Stomach (tissue), 9 donors: ENCODE measurements around the gene SLC39A1. TPM values are rescaled to one million over a fixed set of nuclear protein-coding genes. Genes with fewer than 3 reads are reported as not detected.

Experiments
- DNase-seq, 2 donors: peaks; one replicate each; pipeline versions ENCODE4 v3.0.0 to v3.0.0-alpha.2; 2013 to 2019
- H3K27ac ChIP-seq, 5 donors: fragments of 200-600 bp in 4 of 5; sonication (generic) in 4 of 5; one replicate each; pipeline ENCODE4 v1.5.1; 2013 to 2019; ENCODE audit warnings: mild to moderate bottlenecking in 1 of 5, moderate library complexity in 1 of 5
- H3K27me3 ChIP-seq, 3 donors: fragments of 200-600 bp; sonication (generic); one replicate each; pipeline ENCODE4 v1.5.1; 2017 to 2019; ENCODE audit warnings: mixed run types in 1 of 3
- H3K36me3 ChIP-seq, 4 donors: fragments of 200-600 bp; sonication (generic); 1 replicate in 3 of 4; 2 replicates in 1 of 4; pipeline ENCODE4 v1.5.1; 2016 to 2019
- H3K4me1 ChIP-seq, 4 donors: fragments of 200-600 bp; sonication (generic); one replicate each; pipeline ENCODE4 v1.5.1; 2016 to 2019
- H3K4me3 ChIP-seq, 4 donors: fragments of 200-600 bp; sonication (generic) in 3 of 4; one replicate each; pipeline ENCODE4 v1.5.1; 2016 to 2019; ENCODE audit warnings: mild to moderate bottlenecking in 1 of 4
- H3K9me3 ChIP-seq, 4 donors: fragments of 200-600 bp; sonication (generic); one replicate each; pipeline ENCODE4 v1.5.1; 2016 to 2019
- EP300 ChIP-seq: sonication (generic); formaldehyde crosslinking; IDR thresholded peaks from one replicate; pipeline ENCODE4 v1.6.1; 2017; ENCODE audit warnings: antibody characterized with exemption
- POLR2A ChIP-seq, 4 donors: fragments of 450-650 bp; IDR thresholded peaks; one replicate each; pipeline ENCODE4 v1.6.1; 2016; ENCODE audit warnings: antibody characterized with exemption in 4 of 4, control low read depth in 2 of 4, mild to moderate bottlenecking in 1 of 4, moderate library complexity in 1 of 4
- POLR2AphosphoS5 ChIP-seq, 3 donors: sonication (generic); formaldehyde crosslinking; IDR thresholded peaks; one replicate each; pipeline ENCODE4 v1.6.1; 2016; ENCODE audit warnings: antibody characterized with exemption in 3 of 3
- WGBS, 5 donors: extraction: QIAGEN DNeasy Blood & Tissue Kit in 3 of 5; methylation state at CpG; one replicate each; pipeline versions ENCODE4 v1.1.5 to v1.1.7; 2013 to 2018; 5-methylcytosine and 5-hydroxymethylcytosine counted together
- intact Hi-C: fragments of 100-400 bp; cut with DNase I; formaldehyde crosslinking; loops from one replicate; pipeline ENCODE4 v1.15.1; 2023; ENCODE audit warnings: low total_unique reads
- polyA plus RNA-seq, 3 donors: library from polyadenylated mRNA; stranded (reverse); fragments of 200-250 nt; gene quantifications; one replicate each; pipeline ENCODE4 v1.2.3, GENCODE V29; 2013
- total RNA-seq, 5 donors: library from RNA; depleted of rRNA; stranded (reverse); fragments of >200 nt; gene quantifications; one replicate each; pipeline versions ENCODE4 v1.1.0 to v1.2.3, GENCODE V29; 2014 to 2016
- TF ChIP-seq, protein P1 (sequence below), 7 experiments: fragments of 450-650 bp in 4 of 7; fragments of 200-600 bp in 3 of 7; sonication (generic) in 3 of 7; IDR thresholded peaks; one replicate each; pipeline ENCODE4 v1.5.1; 2016 to 2019; ENCODE audit warnings: antibody characterized with exemption in 7 of 7, control low read depth in 2 of 7, mild to moderate bottlenecking in 1 of 7
- donor health status: healthy with polysubstance abuse.
- donor health status: Bipolar disorder and iron deficiency.
- donor health status: healthy.

Gene SLC39A1
- total and polyA plus RNA-seq, 8 donors: 6.4 to 80.6 (median 34.9) TPM

DNA sequence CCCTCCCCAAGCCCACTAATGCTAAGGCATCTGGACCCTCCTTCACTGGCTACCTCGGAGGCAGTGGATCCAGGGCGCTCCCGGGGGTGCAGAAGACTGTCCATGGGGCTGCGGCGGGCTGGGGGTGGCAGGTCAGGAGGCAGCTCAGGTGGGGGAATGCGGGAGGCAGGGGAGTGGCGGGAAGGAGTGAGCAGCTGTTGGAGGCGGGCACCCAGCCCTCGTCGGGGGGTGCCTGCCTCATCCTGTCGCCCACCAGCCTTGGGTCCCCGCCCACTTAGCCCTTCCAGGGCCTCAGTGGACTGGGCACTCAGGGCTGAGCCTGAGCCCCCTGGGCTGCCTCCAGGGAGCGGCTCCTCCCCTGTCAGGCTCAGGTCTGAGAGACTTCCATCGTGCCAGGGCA lies 29.9 kb downstream of the SLC39A1 start:
- Histone ChIP-seq H3K9me3 (no peaks in the 10 kb centered on the region), H3K4me1 (no peaks in the 10 kb centered on the region), H3K4me3 (no peak overlapping the region), H3K27ac (no peak overlapping the region), H3K36me3 (peaks cover 71 to 96% (median 94%) of the 10 kb centered on the region in 4 donors), H3K27me3 (no peaks in the 10 kb centered on the region)
- intact Hi-C loops: no loop called here
- 93 to 96% (median 94%) methylated on average over 14 of the region's 14 CpGs; no CpG with 5 or more reads in 1 of the 5 donors for WGBS, 5 donors
- no peak for TF ChIP-seq POLR2A (IDR thresholded peaks at IDR 0.05)
- no peak for TF ChIP-seq EP300
- no peak for TF ChIP-seq POLR2AphosphoS5 (IDR thresholded peaks at IDR 0.05)
- TF ChIP-seq, protein P1, sequence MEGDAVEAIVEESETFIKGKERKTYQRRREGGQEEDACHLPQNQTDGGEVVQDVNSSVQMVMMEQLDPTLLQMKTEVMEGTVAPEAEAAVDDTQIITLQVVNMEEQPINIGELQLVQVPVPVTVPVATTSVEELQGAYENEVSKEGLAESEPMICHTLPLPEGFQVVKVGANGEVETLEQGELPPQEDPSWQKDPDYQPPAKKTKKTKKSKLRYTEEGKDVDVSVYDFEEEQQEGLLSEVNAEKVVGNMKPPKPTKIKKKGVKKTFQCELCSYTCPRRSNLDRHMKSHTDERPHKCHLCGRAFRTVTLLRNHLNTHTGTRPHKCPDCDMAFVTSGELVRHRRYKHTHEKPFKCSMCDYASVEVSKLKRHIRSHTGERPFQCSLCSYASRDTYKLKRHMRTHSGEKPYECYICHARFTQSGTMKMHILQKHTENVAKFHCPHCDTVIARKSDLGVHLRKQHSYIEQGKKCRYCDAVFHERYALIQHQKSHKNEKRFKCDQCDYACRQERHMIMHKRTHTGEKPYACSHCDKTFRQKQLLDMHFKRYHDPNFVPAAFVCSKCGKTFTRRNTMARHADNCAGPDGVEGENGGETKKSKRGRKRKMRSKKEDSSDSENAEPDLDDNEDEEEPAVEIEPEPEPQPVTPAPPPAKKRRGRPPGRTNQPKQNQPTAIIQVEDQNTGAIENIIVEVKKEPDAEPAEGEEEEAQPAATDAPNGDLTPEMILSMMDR (IDR thresholded peaks at IDR 0.05): no peak
- DNase-seq: no peak

DNA sequence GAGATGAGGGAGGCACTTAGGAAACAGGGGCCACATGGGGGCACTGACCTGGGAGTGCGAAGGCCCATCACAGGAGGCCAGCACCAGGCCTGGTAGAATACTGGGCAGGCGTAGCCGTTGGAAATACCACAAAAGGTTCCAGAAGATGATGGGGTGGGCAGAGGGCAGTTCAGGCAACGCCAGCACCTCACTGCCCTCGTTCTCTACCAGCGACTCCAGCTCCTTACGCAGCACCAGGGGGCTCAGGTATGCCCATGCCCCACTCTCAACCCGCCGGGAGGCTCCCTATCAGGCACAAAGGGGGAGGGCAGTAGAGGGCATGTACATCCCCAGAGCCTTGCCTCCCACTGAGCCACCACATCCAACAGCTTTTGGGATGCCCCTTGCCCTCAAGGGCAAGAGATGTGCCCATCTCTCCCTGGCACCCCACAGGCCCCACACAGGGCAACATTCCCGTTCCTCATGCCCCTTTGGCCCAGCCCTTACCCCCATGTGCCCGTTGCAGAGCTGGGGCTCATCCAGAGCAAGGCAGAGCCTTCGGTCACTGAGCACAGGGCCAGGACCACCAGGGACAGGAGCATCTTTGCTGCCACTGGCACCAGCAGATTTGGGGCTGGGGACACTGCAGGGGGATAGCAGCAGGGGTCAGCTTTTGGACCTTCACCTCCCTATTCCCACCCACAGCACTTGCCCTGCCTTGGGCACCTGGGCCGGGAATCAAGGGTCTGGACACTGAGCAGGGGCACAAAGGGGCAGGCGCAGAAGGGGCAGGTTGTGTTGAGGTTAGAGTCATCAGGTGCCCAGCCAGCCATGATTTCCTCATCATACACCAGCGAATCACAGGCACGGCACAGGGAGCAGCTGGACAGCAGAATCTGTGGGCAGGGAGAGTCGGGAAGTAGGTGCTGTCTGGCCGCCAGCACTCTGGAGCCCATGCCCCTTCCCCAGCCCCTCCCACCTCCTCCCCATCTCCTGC lies 30.9 kb downstream of the SLC39A1 start:
- Histone ChIP-seq H3K4me1 (no peaks in the 10 kb centered on the region), H3K9me3 (no peaks in the 10 kb centered on the region), H3K27ac (no peak overlapping the region), H3K36me3 (peaks cover 63 to 87% (median 84%) of the 10 kb centered on the region in 4 donors), H3K4me3 (no peak overlapping the region), H3K27me3 (no peaks in the 10 kb centered on the region)
- DNase-seq: no peak
- 94 to 97% (median 96%) methylated on average over 13 to 18 of the region's 18 CpGs for WGBS, 5 donors
- intact Hi-C loops: no loop called here
- no peak for TF ChIP-seq POLR2AphosphoS5 (IDR thresholded peaks at IDR 0.05)
- TF ChIP-seq POLR2A (IDR thresholded peaks at IDR 0.05): no peak
- TF ChIP-seq EP300: no peak
- TF ChIP-seq, protein P1 (IDR thresholded peaks at IDR 0.05): no peak

DNA sequence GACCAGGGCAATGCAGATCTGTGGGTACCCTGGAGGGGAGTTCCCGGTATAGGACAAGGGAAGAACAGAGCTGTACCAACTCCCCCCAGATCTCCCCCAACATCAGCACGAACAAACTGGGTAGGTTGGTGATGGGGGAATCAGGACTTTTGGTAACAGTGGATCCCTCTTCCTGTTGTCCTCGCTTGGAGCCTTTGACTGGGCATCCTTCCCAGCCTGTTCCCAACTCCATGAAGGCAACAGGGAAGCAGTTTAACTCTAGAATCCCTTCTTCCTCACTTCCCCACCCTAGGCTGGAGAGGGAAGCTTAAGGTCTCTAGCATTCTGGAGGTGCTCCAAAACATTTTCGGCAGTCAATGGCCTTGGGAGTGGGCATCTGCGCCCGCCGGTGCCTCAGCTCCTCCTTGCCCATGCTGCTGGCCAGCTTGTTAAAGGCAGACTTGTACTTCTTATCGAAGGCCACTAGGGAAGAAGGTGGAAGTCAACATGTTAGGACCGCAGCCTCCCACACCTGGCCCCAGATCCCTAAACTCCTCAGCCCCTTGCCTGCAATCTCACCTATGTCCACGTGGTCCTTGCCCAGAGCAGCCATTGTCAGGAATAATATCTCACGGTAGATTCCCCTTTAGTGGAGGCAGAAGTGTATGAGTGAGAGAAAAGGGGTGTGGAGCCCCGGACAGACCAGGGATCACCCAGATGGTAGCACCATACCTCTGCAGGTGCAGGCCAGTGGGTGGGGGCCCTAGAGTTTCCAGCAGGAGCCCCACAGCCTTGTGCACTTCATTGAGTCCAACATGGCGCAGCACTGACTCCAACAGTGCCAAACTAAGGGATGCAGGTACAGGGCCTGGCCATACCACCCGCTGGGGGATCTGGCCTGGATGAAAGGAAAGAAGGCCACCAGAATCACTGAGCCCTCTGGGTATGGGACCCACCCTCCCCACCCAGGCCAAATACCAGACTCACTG lies 33.1 kb downstream of the SLC39A1 start:
- intact Hi-C loops: no loop called here
- 78 to 88% (median 84%) methylated on average over 14 of the region's 14 CpGs for WGBS, 5 donors
- Histone ChIP-seq H3K9me3 (no peaks in the 10 kb centered on the region), H3K27me3 (no peaks in the 10 kb centered on the region), H3K4me1 (no peaks in the 10 kb centered on the region), H3K27ac (no peak overlapping the region), H3K36me3 (peaks cover 41 to 65% (median 62%) of the 10 kb centered on the region in 4 donors), H3K4me3 (no peak overlapping the region)
- TF ChIP-seq POLR2A (IDR thresholded peaks at IDR 0.05): no peak
- TF ChIP-seq EP300: no peak
- TF ChIP-seq, protein P1 (IDR thresholded peaks at IDR 0.05): no peak
- TF ChIP-seq POLR2AphosphoS5 (IDR thresholded peaks at IDR 0.05): no peak
- no peak for DNase-seq

DNA sequence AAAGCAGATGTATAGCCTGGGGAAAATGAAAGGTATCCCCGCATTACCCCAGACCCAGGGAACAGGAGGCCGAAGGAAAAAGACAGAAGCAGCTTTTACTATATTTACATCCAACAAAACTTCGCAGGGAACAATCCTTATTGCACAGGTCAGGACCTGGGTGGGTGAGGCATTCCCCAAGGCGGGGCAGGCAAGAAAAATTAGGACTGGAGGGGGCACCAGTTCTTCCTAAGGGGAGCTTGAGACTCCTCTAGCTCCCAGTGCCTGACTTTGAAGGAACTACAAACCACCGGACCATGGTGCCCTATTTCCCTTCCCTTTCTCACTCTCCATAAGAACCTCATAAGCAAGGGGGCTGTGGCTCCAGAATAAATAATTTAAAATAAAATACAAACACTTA lies 33.9 kb downstream of the SLC39A1 start:
- no peak overlapping the region for H3K4me3 ChIP-seq
- no peaks in the 10 kb centered on the region for H3K9me3 ChIP-seq
- WGBS, 5 donors: 81 to 90% (median 86%) methylated on average over 5 of the region's 5 CpGs
- H3K36me3 ChIP-seq: peaks cover 33 to 57% (median 54%) of the 10 kb centered on the region in 4 donors
- no peak for DNase-seq
- H3K4me1 ChIP-seq: peaks cover 0 to under 1% (median under 1%) of the 10 kb centered on the region in 4 donors
- no peak for TF ChIP-seq POLR2AphosphoS5 (IDR thresholded peaks at IDR 0.05)
- no peak for TF ChIP-seq EP300
- TF ChIP-seq, protein P1 (IDR thresholded peaks at IDR 0.05): no peak
- no peak for TF ChIP-seq POLR2A (IDR thresholded peaks at IDR 0.05)
- intact Hi-C loops: no loop called here
- H3K27ac ChIP-seq: peak overlapping the region in 2 of 5 donors; percentile 7 to 46
- no peaks in the 10 kb centered on the region for H3K27me3 ChIP-seq
